Stimulated activated memory B cell treated with anti-CD40 and anti-IgM and Interleukin-4, amounts not matched to agents 10 μg/mL and 1 μg/mL and 100 μg/mL, for 72 hours (primary cell): ENCODE data around the gene ROBO1.

Experiments
- ATAC-seq: fragments of 150-1000 bp; cut with Tn5 transposase; 2 replicates; pipeline ENCODE4 v1.10.0; 2021
- H3K27ac Mint-ChIP-seq: one replicate; pipeline ENCODE4 v1.8.0; 2022; ENCODE audit warnings: mild to moderate bottlenecking, mixed read lengths
- H3K27me3 Mint-ChIP-seq: one replicate; pipeline ENCODE4 v1.8.0; 2022; ENCODE audit warnings: mixed read lengths
- H3K36me3 Mint-ChIP-seq: one replicate; pipeline ENCODE4 v1.8.0; 2022; ENCODE audit warnings: mixed read lengths
- H3K4me1 Mint-ChIP-seq: one replicate; pipeline ENCODE4 v1.8.0; 2022; ENCODE audit warnings: mixed read lengths
- H3K4me3 Mint-ChIP-seq: one replicate; pipeline ENCODE4 v1.8.0; 2022; ENCODE audit warnings: mild to moderate bottlenecking, moderate library complexity, mixed read lengths
- H3K9me3 Mint-ChIP-seq: one replicate; pipeline ENCODE4 v1.8.0; 2022; ENCODE audit warnings: mixed read lengths

The ROBO1 gene

GRCh38 chr3:78642226-78643035, 1125.4 kb downstream of the ROBO1 start:
- no peaks in the 10 kb centered on the region for H3K4me1 Mint-ChIP-seq

GRCh38 chr3:78641703-78642102, 1126.1 kb downstream of the ROBO1 start:
- Mint-ChIP-seq H3K4me1 (no peaks in the 10 kb centered on the region), H3K4me3 (no peak overlapping the region)

More at GRCh38 chr3:78642226-78643035, 1125.4 kb downstream of the ROBO1 start:
- Mint-ChIP-seq H3K9me3 (no peaks in the 10 kb centered on the region), H3K27me3 (no peaks in the 10 kb centered on the region), H3K4me3 (no peak overlapping the region), H3K27ac (no peak overlapping the region), H3K36me3 (no peaks in the 10 kb centered on the region)
- no peak for ATAC-seq

GRCh38 chr3:78634316-78634715, 1133.5 kb downstream of the ROBO1 start:
- Mint-ChIP-seq H3K9me3 (no peaks in the 10 kb centered on the region), H3K36me3 (no peaks in the 10 kb centered on the region), H3K4me3 (no peak overlapping the region), H3K27ac (no peak overlapping the region), H3K4me1 (no peaks in the 10 kb centered on the region), H3K27me3 (no peaks in the 10 kb centered on the region)
- no peak for ATAC-seq

More at GRCh38 chr3:78641703-78642102, 1126.1 kb downstream of the ROBO1 start:
- ATAC-seq, result no peak
- no peaks in the 10 kb centered on the region for H3K9me3 Mint-ChIP-seq
- H3K36me3 Mint-ChIP-seq, result no peaks in the 10 kb centered on the region
- no peak overlapping the region for H3K27ac Mint-ChIP-seq
- no peaks in the 10 kb centered on the region for H3K27me3 Mint-ChIP-seq

- ATAC-seq, result no peak
- no peaks in the 10 kb centered on the region for H3K4me1 Mint-ChIP-seq
Observed at GRCh38 chr3:78633626-78634025, 1134.2 kb downstream of the ROBO1 start.

GRCh38 chr3:78632925-78633553, 1134.8 kb downstream of the ROBO1 start:
- Mint-ChIP-seq H3K4me3 (no peak overlapping the region), H3K27ac (no peak overlapping the region), H3K36me3 (no peaks in the 10 kb centered on the region), H3K27me3 (no peaks in the 10 kb centered on the region), H3K4me1 (no peaks in the 10 kb centered on the region), H3K9me3 (peaks cover 3% of the 10 kb centered on the region)
- no peak for ATAC-seq

More at GRCh38 chr3:78633626-78634025, 1134.2 kb downstream of the ROBO1 start:
- Mint-ChIP-seq H3K36me3 (no peaks in the 10 kb centered on the region), H3K27ac (no peak overlapping the region), H3K27me3 (no peaks in the 10 kb centered on the region), H3K9me3 (peaks cover 2% of the 10 kb centered on the region), H3K4me3 (no peak overlapping the region)

- H3K27ac Mint-ChIP-seq, result no peak overlapping the region
- H3K36me3 Mint-ChIP-seq, result no peaks in the 10 kb centered on the region
- no peaks in the 10 kb centered on the region for H3K27me3 Mint-ChIP-seq
- peaks cover 3% of the 10 kb centered on the region for H3K9me3 Mint-ChIP-seq
- H3K4me3 Mint-ChIP-seq, result no peak overlapping the region
- H3K4me1 Mint-ChIP-seq, result no peaks in the 10 kb centered on the region
- no peak for ATAC-seq
Observed at GRCh38 chr3:78629544-78629943, 1138.3 kb downstream of the ROBO1 start.

GRCh38 chr3:78621061-78621716, 1146.6 kb downstream of the ROBO1 start:
- H3K36me3 Mint-ChIP-seq, result no peaks in the 10 kb centered on the region
- no peak overlapping the region for H3K27ac Mint-ChIP-seq
- no peaks in the 10 kb centered on the region for H3K9me3 Mint-ChIP-seq
- no peak overlapping the region for H3K4me3 Mint-ChIP-seq
- H3K4me1 Mint-ChIP-seq, result no peaks in the 10 kb centered on the region
- no peaks in the 10 kb centered on the region for H3K27me3 Mint-ChIP-seq
- no peak for ATAC-seq

- Mint-ChIP-seq H3K27ac (no peak overlapping the region), H3K4me1 (no peaks in the 10 kb centered on the region), H3K36me3 (no peaks in the 10 kb centered on the region), H3K27me3 (no peaks in the 10 kb centered on the region), H3K4me3 (no peak overlapping the region), H3K9me3 (no peaks in the 10 kb centered on the region)
- ATAC-seq, result no peak
Observed at GRCh38 chr3:78614486-78614885, 1153.3 kb downstream of the ROBO1 start.

- Mint-ChIP-seq H3K4me3 (no peak overlapping the region), H3K36me3 (no peaks in the 10 kb centered on the region), H3K4me1 (no peaks in the 10 kb centered on the region), H3K9me3 (no peaks in the 10 kb centered on the region), H3K27ac (no peak overlapping the region), H3K27me3 (no peaks in the 10 kb centered on the region)
- no peak for ATAC-seq
Observed at GRCh38 chr3:78613421-78613879, 1154.3 kb downstream of the ROBO1 start.

GRCh38 chr3:78611278-78611677, 1156.5 kb downstream of the ROBO1 start:
- Mint-ChIP-seq H3K36me3 (no peaks in the 10 kb centered on the region), H3K27ac (no peak overlapping the region), H3K9me3 (peaks cover 2% of the 10 kb centered on the region), H3K27me3 (no peaks in the 10 kb centered on the region), H3K4me3 (no peak overlapping the region), H3K4me1 (no peaks in the 10 kb centered on the region)
- ATAC-seq, result no peak

GRCh38 chr3:78610462-78611125, 1157.2 kb downstream of the ROBO1 start:
- no peaks in the 10 kb centered on the region for H3K36me3 Mint-ChIP-seq
- H3K4me3 Mint-ChIP-seq, result no peak overlapping the region
- peaks cover 2% of the 10 kb centered on the region for H3K9me3 Mint-ChIP-seq
- no peak for ATAC-seq
- H3K27me3 Mint-ChIP-seq, result no peaks in the 10 kb centered on the region
- no peaks in the 10 kb centered on the region for H3K4me1 Mint-ChIP-seq
- H3K27ac Mint-ChIP-seq, result no peak overlapping the region

GRCh38 chr3:78606756-78607155, 1161.0 kb downstream of the ROBO1 start:
- H3K36me3 Mint-ChIP-seq, result no peaks in the 10 kb centered on the region
- H3K4me3 Mint-ChIP-seq, result no peak overlapping the region
- no peaks in the 10 kb centered on the region for H3K4me1 Mint-ChIP-seq
- ATAC-seq, result no peak
- no peak overlapping the region for H3K27ac Mint-ChIP-seq
- H3K27me3 Mint-ChIP-seq, result no peaks in the 10 kb centered on the region
- H3K9me3 Mint-ChIP-seq, result peaks cover 2% of the 10 kb centered on the region

- no peak overlapping the region for H3K27ac Mint-ChIP-seq
- H3K4me1 Mint-ChIP-seq, result no peaks in the 10 kb centered on the region
- peaks cover 2% of the 10 kb centered on the region for H3K9me3 Mint-ChIP-seq
- no peaks in the 10 kb centered on the region for H3K27me3 Mint-ChIP-seq
- ATAC-seq, result no peak
- H3K4me3 Mint-ChIP-seq, result no peak overlapping the region
- no peaks in the 10 kb centered on the region for H3K36me3 Mint-ChIP-seq
Observed at GRCh38 chr3:78605178-78605577, 1162.6 kb downstream of the ROBO1 start.

GRCh38 chr3:78604341-78604740, 1163.5 kb downstream of the ROBO1 start:
- ATAC-seq, result no peak
- Mint-ChIP-seq H3K27me3 (no peaks in the 10 kb centered on the region), H3K4me1 (no peaks in the 10 kb centered on the region), H3K4me3 (no peak overlapping the region), H3K27ac (no peak overlapping the region), H3K9me3 (peaks cover 2% of the 10 kb centered on the region), H3K36me3 (no peaks in the 10 kb centered on the region)

GRCh38 chr3:78601249-78601648, 1166.5 kb downstream of the ROBO1 start:
- H3K4me1 Mint-ChIP-seq, result no peaks in the 10 kb centered on the region
- no peak overlapping the region for H3K4me3 Mint-ChIP-seq
- H3K27me3 Mint-ChIP-seq, result no peaks in the 10 kb centered on the region
- peaks cover under 1% of the 10 kb centered on the region for H3K9me3 Mint-ChIP-seq
- no peaks in the 10 kb centered on the region for H3K36me3 Mint-ChIP-seq
- no peak for ATAC-seq
- H3K27ac Mint-ChIP-seq, result no peak overlapping the region
